Lung (tissue), 12 donors: ENCODE results near the gene HM13. TPM values are rescaled to one million over a fixed set of nuclear protein-coding genes. Genes with fewer than 3 reads are reported as not detected.

Experiments used
- ATAC-seq: fragments of 200-7000 bp; cut with Tn5 transposase; one replicate; pipeline ENCODE4 v1.9.1; 2020; ENCODE audit warnings: moderate number of reproducible peaks; ENCODE audit not compliant: insufficient read depth, low FRiP score
- DNase-seq, 3 donors: peaks; one replicate each; pipeline ENCODE4 v3.0.0-alpha.2; 2013 to 2017
- H3K27ac ChIP-seq, 2 donors: one replicate each; pipeline ENCODE4 v1.5.1; 2013; ENCODE audit warnings: mild to moderate bottlenecking in 2 of 2, moderate library complexity in 2 of 2, control low read depth in 1 of 2, inconsistent platforms in 1 of 2, low read depth in 1 of 2, low read length in 1 of 2
- H3K27me3 ChIP-seq, 3 donors: one replicate each; pipeline ENCODE4 v1.5.1; 2013; ENCODE audit warnings: low read length in 2 of 3; ENCODE audit not compliant: control insufficient read depth in 3 of 3, insufficient read depth in 3 of 3
- H3K36me3 ChIP-seq, 4 donors: one replicate each; pipeline ENCODE4 v1.5.1; 2013; ENCODE audit warnings: low read length in 4 of 4, mild to moderate bottlenecking in 1 of 4, moderate library complexity in 1 of 4; ENCODE audit not compliant: control insufficient read depth in 4 of 4, insufficient read depth in 4 of 4
- H3K4me1 ChIP-seq, 5 donors: one replicate each; pipeline ENCODE4 v1.5.1; 2013; ENCODE audit warnings: low read length in 5 of 5, mild to moderate bottlenecking in 2 of 5, moderate library complexity in 1 of 5; ENCODE audit not compliant: control insufficient read depth in 5 of 5, insufficient read depth in 5 of 5
- H3K4me3 ChIP-seq: one replicate; pipeline ENCODE4 v1.5.1; 2013; ENCODE audit warnings: mild to moderate bottlenecking, control low read depth, moderate library complexity
- H3K9ac ChIP-seq, 2 donors: one replicate each; pipeline ENCODE4 v1.5.1; 2013; ENCODE audit warnings: low read length in 2 of 2, control low read depth in 1 of 2; ENCODE audit not compliant: insufficient read depth in 1 of 2
- H3K9me3 ChIP-seq, 4 donors: one replicate each; pipeline ENCODE4 v1.5.1; 2013; ENCODE audit warnings: low read length in 3 of 4, mild to moderate bottlenecking in 1 of 4, moderate library complexity in 1 of 4; ENCODE audit not compliant: control insufficient read depth in 4 of 4, insufficient read depth in 3 of 4
- CTCF ChIP-seq: IDR thresholded peaks from 2 replicates; pipeline ENCODE4 v1.5.1; 2012; ENCODE audit warnings: mild to moderate bottlenecking; ENCODE audit errors: control extremely low read depth, extremely low read depth
- WGBS, 2 donors: extraction: QIAGEN DNeasy Blood & Tissue Kit; methylation state at CpG; one replicate each; pipeline ENCODE4 v1.1.7; 2013; 5-methylcytosine and 5-hydroxymethylcytosine counted together
- polyA plus RNA-seq, 2 donors: library from polyadenylated mRNA; stranded (reverse); fragments of 200-250 nt; gene quantifications; one replicate each; pipeline ENCODE4 v1.2.1, GENCODE V29; 2013
- total RNA-seq, 2 donors: library from RNA; depleted of rRNA in 1 of 2; stranded (reverse); fragments of >200 nt in 1 of 2; gene quantifications; one replicate each; pipeline ENCODE4 v1.2.1, GENCODE V29; 2014 to 2021
- donor health status: control.
- donor health status: control.
- donor health status: Bipolar disorder and iron deficiency.
- donor health status: healthy.
- donor health status: DM: yes; HTN: yes; CAD: no.

HM13 gene
- total and polyA plus RNA-seq, 4 donors = 53.5 to 249 (median 205) TPM

- 52 to 57% methylated on average over 6 of the region's 6 CpGs for WGBS, 2 donors
- no peak for ATAC-seq
Measured at GRCh38 chr20:31547720-31548298, 33.6 kb downstream of the HM13 start.

GRCh38 chr20:31548820-31549512 lies 34.7 kb downstream of the HM13 start:
- Histone ChIP-seq H3K27ac (no peak overlapping the region), H3K9me3 (no peaks in the 10 kb centered on the region), H3K27me3 (no peaks in the 10 kb centered on the region), H3K36me3 (peaks cover 11 to 40% (median 35%) of the 10 kb centered on the region in 4 donors), H3K9ac (no peak overlapping the region), H3K4me3 (no peak overlapping the region), H3K4me1 (peaks cover 0 to 5% (median 0%) of the 10 kb centered on the region in 5 donors)
- 91 to 94% methylated on average over 11 of the region's 11 CpGs for WGBS, 2 donors
- DNase-seq = no peak
- ATAC-seq = no peak
- TF ChIP-seq CTCF = no peak

More at GRCh38 chr20:31547720-31548298, 33.6 kb downstream of the HM13 start:
- no peaks in the 10 kb centered on the region for H3K9me3 ChIP-seq
- peak overlapping the region; percentile 47 to 69 for H3K9ac ChIP-seq
- no peaks in the 10 kb centered on the region for H3K27me3 ChIP-seq
- DNase-seq = no peak
- TF ChIP-seq CTCF = no peak
- peaks cover 9 to 40% (median 34%) of the 10 kb centered on the region in 4 donors for H3K36me3 ChIP-seq
- peaks cover 0 to 6% (median 0%) of the 10 kb centered on the region in 5 donors for H3K4me1 ChIP-seq
- peak overlapping the region; percentile 4 for H3K4me3 ChIP-seq
- H3K27ac ChIP-seq = peak overlapping the region in 1 of 2 donors; percentile 43

GRCh38 chr20:31549513-31549880 lies 35.3 kb downstream of the HM13 start:
- H3K36me3 ChIP-seq = peaks cover 11 to 40% (median 34%) of the 10 kb centered on the region in 4 donors
- TF ChIP-seq CTCF = no peak
- WGBS, 2 donors = 85 to 93% methylated on average over 5 of the region's 5 CpGs
- H3K27me3 ChIP-seq = no peaks in the 10 kb centered on the region
- no peaks in the 10 kb centered on the region for H3K4me1 ChIP-seq
- H3K4me3 ChIP-seq = no peak overlapping the region
- H3K9ac ChIP-seq = no peak overlapping the region
- no peak overlapping the region for H3K27ac ChIP-seq
- H3K9me3 ChIP-seq = no peaks in the 10 kb centered on the region
- DNase-seq (no peak), ATAC-seq (no peak)
